ENCODE data around the gene HAT1.
A peak's percentile ranks its signal among the peaks of the same experiment; 100 is the strongest.
"Not testable (repeated sequence)": the region's sequence is repeated elsewhere in the genome, so short reads cannot be mapped to it uniquely, and the experiment has no call there.

HAT1 gene

GRCh38 chr2:171883275-171883893 is 38.9 kb upstream of the HAT1 start:
- no peaks in the 10 kb centered on the region for H3K4me1 ChIP-seq (ENCODE audit: insufficient read depth, insufficient read length)
- no peaks in the 10 kb centered on the region for H3K9me3 ChIP-seq (ENCODE audit: insufficient read depth, low read length)
- H3K4me3 ChIP-seq (ENCODE audit: insufficient read length, low read depth): no peak overlapping the region
- no peak overlapping the region for H3K9ac ChIP-seq (ENCODE audit: insufficient read length, low read depth)
- DNase-seq (ENCODE audit: low read depth, low spot score): no peak
- H3K36me3 ChIP-seq (ENCODE audit: insufficient read depth, insufficient read length, low read length): no peaks in the 10 kb centered on the region
- TF ChIP-seq ZNF274 (IDR thresholded peaks at IDR 0.05; ENCODE audit: low read depth, low read length): no peak
- TF ChIP-seq SUZ12 (IDR thresholded peaks at IDR 0.05; ENCODE audit: extremely low read depth, insufficient read depth, insufficient read length): no peak
- no peak for TF ChIP-seq YY1 (IDR thresholded peaks at IDR 0.05; ENCODE audit: insufficient read depth, insufficient read length)
- no peaks in the 10 kb centered on the region for H3K27me3 ChIP-seq (ENCODE audit: insufficient read depth, insufficient read length)

GRCh38 chr2:171889333-171889732 is 32.9 kb upstream of the HAT1 start:
- no peak overlapping the region for H3K9ac ChIP-seq (ENCODE audit: insufficient read length, low read depth)
- no peak for DNase-seq (ENCODE audit: low read depth, low spot score)
- no peaks in the 10 kb centered on the region for H3K4me1 ChIP-seq (ENCODE audit: insufficient read depth, insufficient read length)
- H3K4me3 ChIP-seq (ENCODE audit: insufficient read length, low read depth): no peak overlapping the region
- TF ChIP-seq SUZ12 (IDR thresholded peaks at IDR 0.05; ENCODE audit: extremely low read depth, insufficient read depth, insufficient read length) (no peak), YY1 (IDR thresholded peaks at IDR 0.05; ENCODE audit: insufficient read depth, insufficient read length) (no peak), ZNF274 (IDR thresholded peaks at IDR 0.05; ENCODE audit: low read depth, low read length) (no peak)
- no peaks in the 10 kb centered on the region for H3K27me3 ChIP-seq (ENCODE audit: insufficient read depth, insufficient read length)
- no peaks in the 10 kb centered on the region for H3K9me3 ChIP-seq (ENCODE audit: insufficient read depth, low read length)
- no peaks in the 10 kb centered on the region for H3K36me3 ChIP-seq (ENCODE audit: insufficient read depth, insufficient read length, low read length)

- H3K9me3 ChIP-seq (ENCODE audit: insufficient read depth, low read length): no peaks in the 10 kb centered on the region
- H3K4me1 ChIP-seq (ENCODE audit: insufficient read depth, insufficient read length): no peaks in the 10 kb centered on the region
- TF ChIP-seq ZNF274 (IDR thresholded peaks at IDR 0.05; ENCODE audit: low read depth, low read length): no peak
- no peak for TF ChIP-seq SUZ12 (IDR thresholded peaks at IDR 0.05; ENCODE audit: extremely low read depth, insufficient read depth, insufficient read length)
- TF ChIP-seq YY1 (IDR thresholded peaks at IDR 0.05; ENCODE audit: insufficient read depth, insufficient read length): no peak
- no peaks in the 10 kb centered on the region for H3K27me3 ChIP-seq (ENCODE audit: insufficient read depth, insufficient read length)
- no peak overlapping the region for H3K9ac ChIP-seq (ENCODE audit: insufficient read length, low read depth)
- H3K36me3 ChIP-seq (ENCODE audit: insufficient read depth, insufficient read length, low read length): no peaks in the 10 kb centered on the region
- DNase-seq (ENCODE audit: low read depth, low spot score): no peak
- H3K4me3 ChIP-seq (ENCODE audit: insufficient read length, low read depth): no peak overlapping the region
Measured at GRCh38 chr2:171889808-171890207, 32.5 kb upstream of the HAT1 start.

GRCh38 chr2:171893196-171893823 is 29.0 kb upstream of the HAT1 start:
- no peaks in the 10 kb centered on the region for H3K27me3 ChIP-seq (ENCODE audit: insufficient read depth, insufficient read length)

GRCh38 chr2:171893824-171894611 is 28.2 kb upstream of the HAT1 start, which contains the start of gene SLC25A12:
SLC25A12 (minus strand) TSS chr2:171894244; CDS start chr2:171894214, 30 bp downstream.
- TF ChIP-seq ZNF274 (IDR thresholded peaks at IDR 0.05; ENCODE audit: low read depth, low read length) (no peak), YY1 (IDR thresholded peaks at IDR 0.05; ENCODE audit: insufficient read depth, insufficient read length) (no peak), SUZ12 (IDR thresholded peaks at IDR 0.05; ENCODE audit: extremely low read depth, insufficient read depth, insufficient read length) (no peak)
- no peaks in the 10 kb centered on the region for H3K4me1 ChIP-seq (ENCODE audit: insufficient read depth, insufficient read length)
- H3K36me3 ChIP-seq (ENCODE audit: insufficient read depth, insufficient read length, low read length): no peaks in the 10 kb centered on the region
- H3K27me3 ChIP-seq (ENCODE audit: insufficient read depth, insufficient read length): no peaks in the 10 kb centered on the region
- peak; percentile 74 for DNase-seq (ENCODE audit: low read depth, low spot score)
- peaks cover 8% of the 10 kb centered on the region for H3K9me3 ChIP-seq (ENCODE audit: insufficient read depth, low read length)
- H3K4me3 ChIP-seq (ENCODE audit: insufficient read length, low read depth): peak within 1 kb of the TSS; percentile 62
- H3K9ac ChIP-seq (ENCODE audit: insufficient read length, low read depth): peak within 1 kb of the TSS; percentile 83

More at GRCh38 chr2:171893196-171893823, 29.0 kb upstream of the HAT1 start:
- DNase-seq (ENCODE audit: low read depth, low spot score): no peak
- Histone ChIP-seq H3K4me1 (ENCODE audit: insufficient read depth, insufficient read length) (no peaks in the 10 kb centered on the region), H3K9ac (ENCODE audit: insufficient read length, low read depth) (peak overlapping the region; percentile 76), H3K4me3 (ENCODE audit: insufficient read length, low read depth) (peak overlapping the region; percentile 62), H3K36me3 (ENCODE audit: insufficient read depth, insufficient read length, low read length) (no peaks in the 10 kb centered on the region), H3K9me3 (ENCODE audit: insufficient read depth, low read length) (peaks cover 3% of the 10 kb centered on the region)
- TF ChIP-seq ZNF274 (IDR thresholded peaks at IDR 0.05; ENCODE audit: low read depth, low read length) (no peak), YY1 (IDR thresholded peaks at IDR 0.05; ENCODE audit: insufficient read depth, insufficient read length) (no peak), SUZ12 (IDR thresholded peaks at IDR 0.05; ENCODE audit: extremely low read depth, insufficient read depth, insufficient read length) (no peak)

GRCh38 chr2:171894612-171894947 is 27.7 kb upstream of the HAT1 start:
- DNase-seq (ENCODE audit: low read depth, low spot score): no peak
- TF ChIP-seq YY1 (IDR thresholded peaks at IDR 0.05; ENCODE audit: insufficient read depth, insufficient read length) (no peak), SUZ12 (IDR thresholded peaks at IDR 0.05; ENCODE audit: extremely low read depth, insufficient read depth, insufficient read length) (no peak), ZNF274 (IDR thresholded peaks at IDR 0.05; ENCODE audit: low read depth, low read length) (no peak)

GRCh38 chr2:171895786-171896185 is 26.5 kb upstream of the HAT1 start:
- Histone ChIP-seq H3K4me1 (ENCODE audit: insufficient read depth, insufficient read length) (no peaks in the 10 kb centered on the region), H3K36me3 (ENCODE audit: insufficient read depth, insufficient read length, low read length) (no peaks in the 10 kb centered on the region), H3K4me3 (ENCODE audit: insufficient read length, low read depth) (no peak overlapping the region), H3K9ac (ENCODE audit: insufficient read length, low read depth) (no peak overlapping the region), H3K9me3 (ENCODE audit: insufficient read depth, low read length) (peaks cover 12% of the 10 kb centered on the region), H3K27me3 (ENCODE audit: insufficient read depth, insufficient read length) (no peaks in the 10 kb centered on the region)
- DNase-seq (ENCODE audit: low read depth, low spot score): no peak
- TF ChIP-seq YY1 (IDR thresholded peaks at IDR 0.05; ENCODE audit: insufficient read depth, insufficient read length): no peak
- no peak for TF ChIP-seq ZNF274 (IDR thresholded peaks at IDR 0.05; ENCODE audit: low read depth, low read length)
- no peak for TF ChIP-seq SUZ12 (IDR thresholded peaks at IDR 0.05; ENCODE audit: extremely low read depth, insufficient read depth, insufficient read length)

More at GRCh38 chr2:171894612-171894947, 27.7 kb upstream of the HAT1 start:
- H3K4me3 ChIP-seq (ENCODE audit: insufficient read length, low read depth): peak overlapping the region; percentile 62
- no peaks in the 10 kb centered on the region for H3K4me1 ChIP-seq (ENCODE audit: insufficient read depth, insufficient read length)
- H3K27me3 ChIP-seq (ENCODE audit: insufficient read depth, insufficient read length): no peaks in the 10 kb centered on the region
- H3K9ac ChIP-seq (ENCODE audit: insufficient read length, low read depth): peak overlapping the region; percentile 83
- no peaks in the 10 kb centered on the region for H3K36me3 ChIP-seq (ENCODE audit: insufficient read depth, insufficient read length, low read length)
- H3K9me3 ChIP-seq (ENCODE audit: insufficient read depth, low read length): peaks cover 10% of the 10 kb centered on the region

- peaks cover 12% of the 10 kb centered on the region for H3K9me3 ChIP-seq (ENCODE audit: insufficient read depth, low read length)
- not testable (repeated sequence) for H3K9ac ChIP-seq (ENCODE audit: insufficient read length, low read depth); DNase-seq (ENCODE audit: low read depth, low spot score); H3K27me3 ChIP-seq (ENCODE audit: insufficient read depth, insufficient read length); H3K4me1 ChIP-seq (ENCODE audit: insufficient read depth, insufficient read length); H3K4me3 ChIP-seq (ENCODE audit: insufficient read length, low read depth); H3K36me3 ChIP-seq (ENCODE audit: insufficient read depth, insufficient read length, low read length)
Measured at GRCh38 chr2:171899623-171900282, 22.5 kb upstream of the HAT1 start.
